Neural progenitor cell (in vitro differentiated cells): ENCODE data around the gene CD46.

Experiments
- CTCF ChIP-seq: fragments of 200-600 bp; sonication (generic); IDR thresholded peaks from 2 replicates; pipeline ENCODE4 v1.5.1; 2017; ENCODE audit warnings: antibody characterized with exemption, mild to moderate bottlenecking
- EZH2 ChIP-seq: fragments of 200-600 bp; sonication (generic); IDR thresholded peaks from 2 replicates; pipeline ENCODE4 v1.6.1; 2017; ENCODE audit warnings: antibody characterized with exemption, mild to moderate bottlenecking, moderate library complexity

GRCh38 chr1:207827488-207827830, 75.6 kb downstream of the CD46 start:
- no peak for TF ChIP-seq CTCF
- TF ChIP-seq EZH2: no peak
